Stomach (tissue), 4 donors: Measurements from ENCODE around the gene IQCE.

Experiments
- POLR2A ChIP-seq, 4 donors: fragments of 450-650 bp; IDR thresholded peaks; one replicate each; pipeline ENCODE4 v1.6.1; 2016; ENCODE audit warnings: antibody characterized with exemption in 4 of 4, control low read depth in 2 of 4, mild to moderate bottlenecking in 1 of 4, moderate library complexity in 1 of 4
- POLR2AphosphoS5 ChIP-seq, 3 donors: sonication (generic); formaldehyde crosslinking; IDR thresholded peaks; one replicate each; pipeline ENCODE4 v1.6.1; 2016; ENCODE audit warnings: antibody characterized with exemption in 3 of 3
- TF ChIP-seq, protein P1 (sequence below), 7 experiments: fragments of 450-650 bp in 4 of 7; fragments of 200-600 bp in 3 of 7; sonication (generic) in 3 of 7; IDR thresholded peaks; one replicate each; pipeline ENCODE4 v1.5.1; 2016 to 2019; ENCODE audit warnings: antibody characterized with exemption in 7 of 7, control low read depth in 2 of 7, mild to moderate bottlenecking in 1 of 7

DNA sequence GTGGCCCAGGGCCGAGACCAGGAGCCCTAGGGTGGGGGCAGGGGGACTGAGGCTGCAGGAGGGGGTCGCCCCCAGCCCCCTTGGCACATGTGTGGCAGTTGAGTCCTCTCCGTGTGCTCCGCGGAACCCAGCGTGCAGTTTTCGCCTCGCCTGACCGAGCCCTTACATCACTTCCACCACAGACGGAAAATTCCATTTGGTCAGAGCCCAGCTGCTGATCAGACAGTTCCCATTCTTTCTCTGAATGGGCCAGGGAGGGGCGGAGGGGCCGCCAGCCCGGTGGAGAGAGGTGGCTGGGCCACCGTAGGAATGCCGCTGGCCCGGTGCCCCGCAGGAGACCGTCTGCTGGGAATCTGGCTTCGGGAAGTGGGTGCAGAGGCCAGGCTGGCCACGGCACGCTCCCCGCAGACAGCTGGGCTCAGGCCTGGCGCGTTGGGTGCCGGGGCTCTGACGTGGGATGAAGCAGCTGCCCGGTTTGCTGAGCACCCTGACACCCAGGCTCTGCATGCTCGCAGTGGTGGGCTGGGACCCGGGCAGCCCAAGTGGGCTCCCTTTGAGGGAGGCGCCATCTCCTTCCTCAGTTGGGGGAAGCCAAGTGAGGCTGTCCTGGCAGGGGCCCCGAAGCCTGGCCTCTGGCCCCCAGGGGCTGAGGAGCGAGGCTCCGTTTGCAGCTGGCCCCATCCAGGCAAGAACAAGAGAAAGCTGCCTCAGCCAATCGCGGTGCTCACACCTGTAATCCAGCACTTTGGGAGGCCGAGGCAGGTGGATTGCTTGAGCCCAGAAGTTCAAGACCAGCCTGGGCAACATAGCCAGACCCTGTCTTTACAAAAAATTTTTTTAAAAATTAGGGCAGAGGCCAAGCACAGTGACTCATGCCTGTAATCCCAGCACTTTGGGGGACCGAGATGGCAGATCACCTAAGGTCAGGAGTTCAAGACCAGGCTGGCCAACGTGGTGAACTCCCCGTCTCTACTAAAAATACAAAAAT, 82.9 kb downstream of the IQCE start:
- no peak for TF ChIP-seq POLR2A (IDR thresholded peaks at IDR 0.05)
- TF ChIP-seq POLR2AphosphoS5 (IDR thresholded peaks at IDR 0.05): peak; percentile 81 to 94 (median 93)
- TF ChIP-seq, protein P1, sequence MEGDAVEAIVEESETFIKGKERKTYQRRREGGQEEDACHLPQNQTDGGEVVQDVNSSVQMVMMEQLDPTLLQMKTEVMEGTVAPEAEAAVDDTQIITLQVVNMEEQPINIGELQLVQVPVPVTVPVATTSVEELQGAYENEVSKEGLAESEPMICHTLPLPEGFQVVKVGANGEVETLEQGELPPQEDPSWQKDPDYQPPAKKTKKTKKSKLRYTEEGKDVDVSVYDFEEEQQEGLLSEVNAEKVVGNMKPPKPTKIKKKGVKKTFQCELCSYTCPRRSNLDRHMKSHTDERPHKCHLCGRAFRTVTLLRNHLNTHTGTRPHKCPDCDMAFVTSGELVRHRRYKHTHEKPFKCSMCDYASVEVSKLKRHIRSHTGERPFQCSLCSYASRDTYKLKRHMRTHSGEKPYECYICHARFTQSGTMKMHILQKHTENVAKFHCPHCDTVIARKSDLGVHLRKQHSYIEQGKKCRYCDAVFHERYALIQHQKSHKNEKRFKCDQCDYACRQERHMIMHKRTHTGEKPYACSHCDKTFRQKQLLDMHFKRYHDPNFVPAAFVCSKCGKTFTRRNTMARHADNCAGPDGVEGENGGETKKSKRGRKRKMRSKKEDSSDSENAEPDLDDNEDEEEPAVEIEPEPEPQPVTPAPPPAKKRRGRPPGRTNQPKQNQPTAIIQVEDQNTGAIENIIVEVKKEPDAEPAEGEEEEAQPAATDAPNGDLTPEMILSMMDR (IDR thresholded peaks at IDR 0.05): no peak
